ENCODE results near the gene CLOCK.

CLOCK gene

DNA sequence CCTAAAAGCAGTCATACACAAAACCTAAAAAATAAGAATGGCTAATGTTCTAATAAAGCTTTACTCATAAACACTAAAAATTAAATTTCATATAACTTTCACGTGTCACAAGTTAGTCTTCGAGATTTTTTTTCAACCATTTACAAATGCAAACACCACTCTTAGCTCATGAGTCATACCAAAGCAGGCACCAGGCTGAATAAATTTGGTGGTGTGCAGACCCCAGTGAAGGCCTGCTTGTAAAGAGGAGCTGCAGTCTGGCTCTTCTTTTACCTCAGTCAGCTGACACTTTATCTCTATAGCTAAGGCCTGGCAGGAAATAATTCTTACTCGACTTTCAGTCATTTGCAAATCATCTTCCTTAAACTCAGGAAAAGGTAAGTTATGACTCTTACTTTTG lies 37.4 kb downstream of the CLOCK start:
- TF ChIP-seq, protein P1, sequence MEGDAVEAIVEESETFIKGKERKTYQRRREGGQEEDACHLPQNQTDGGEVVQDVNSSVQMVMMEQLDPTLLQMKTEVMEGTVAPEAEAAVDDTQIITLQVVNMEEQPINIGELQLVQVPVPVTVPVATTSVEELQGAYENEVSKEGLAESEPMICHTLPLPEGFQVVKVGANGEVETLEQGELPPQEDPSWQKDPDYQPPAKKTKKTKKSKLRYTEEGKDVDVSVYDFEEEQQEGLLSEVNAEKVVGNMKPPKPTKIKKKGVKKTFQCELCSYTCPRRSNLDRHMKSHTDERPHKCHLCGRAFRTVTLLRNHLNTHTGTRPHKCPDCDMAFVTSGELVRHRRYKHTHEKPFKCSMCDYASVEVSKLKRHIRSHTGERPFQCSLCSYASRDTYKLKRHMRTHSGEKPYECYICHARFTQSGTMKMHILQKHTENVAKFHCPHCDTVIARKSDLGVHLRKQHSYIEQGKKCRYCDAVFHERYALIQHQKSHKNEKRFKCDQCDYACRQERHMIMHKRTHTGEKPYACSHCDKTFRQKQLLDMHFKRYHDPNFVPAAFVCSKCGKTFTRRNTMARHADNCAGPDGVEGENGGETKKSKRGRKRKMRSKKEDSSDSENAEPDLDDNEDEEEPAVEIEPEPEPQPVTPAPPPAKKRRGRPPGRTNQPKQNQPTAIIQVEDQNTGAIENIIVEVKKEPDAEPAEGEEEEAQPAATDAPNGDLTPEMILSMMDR (IDR thresholded peaks at IDR 0.05; ENCODE audit: low read depth, low read length): no peak
- no peak overlapping the region for H3K4me3 ChIP-seq (replicated peaks in 1 of 2; ENCODE audit: low read depth in 2 of 2, low read length in 2 of 2)
- no peak for DNase-seq (ENCODE audit: low read depth in 2 of 2)

DNA sequence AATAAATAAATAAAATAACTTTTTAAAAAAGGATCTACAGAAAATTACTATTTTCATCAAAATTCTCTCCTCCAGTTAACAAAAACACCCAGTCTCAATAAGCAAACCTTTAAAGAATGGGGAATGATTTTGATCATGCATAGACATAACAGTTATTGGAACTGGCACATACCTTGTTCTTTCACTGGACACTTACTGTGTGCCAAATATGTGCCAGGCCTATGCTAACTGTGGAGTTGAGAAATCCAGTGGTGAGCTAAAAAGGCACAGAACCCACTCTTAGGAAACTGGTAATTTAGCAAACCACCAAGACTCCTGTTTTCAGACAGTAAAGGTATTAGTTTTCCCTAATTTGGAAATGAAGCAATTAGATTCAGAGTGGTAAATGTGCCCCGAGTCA lies 39.1 kb downstream of the CLOCK start:
- TF ChIP-seq, protein P1 (IDR thresholded peaks at IDR 0.05; ENCODE audit: low read depth, low read length): no peak

DNA sequence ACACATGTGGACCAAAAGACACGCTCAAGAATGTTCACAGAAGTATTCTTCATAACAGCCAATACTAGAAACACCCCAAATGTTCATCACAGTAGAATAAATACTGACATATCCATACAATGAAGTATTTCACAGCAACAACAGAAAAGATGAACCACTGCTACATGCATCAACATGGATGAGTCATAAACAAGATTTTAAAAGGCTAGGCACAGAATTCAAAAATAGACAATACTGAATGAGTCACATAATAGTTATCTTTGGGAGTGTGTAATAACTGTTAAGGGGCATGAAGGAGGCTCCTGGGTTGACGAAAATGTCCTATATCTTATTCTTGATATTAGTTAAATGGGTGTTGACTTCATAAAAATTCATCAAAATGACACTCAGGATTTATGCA lies 43.5 kb downstream of the CLOCK start:
- DNase-seq (ENCODE audit: low read depth in 2 of 2): peak; percentile 50 to 84
- H3K4me3 ChIP-seq (replicated peaks in 1 of 2; ENCODE audit: low read depth in 2 of 2, low read length in 2 of 2): no peak overlapping the region
- TF ChIP-seq, protein P1 (IDR thresholded peaks at IDR 0.05; ENCODE audit: low read depth, low read length): no peak

More for the DNA sequence above, 39.1 kb downstream of the CLOCK start:
- no peak overlapping the region for H3K4me3 ChIP-seq (replicated peaks in 1 of 2; ENCODE audit: low read depth in 2 of 2, low read length in 2 of 2)
- peak in 1 of 2 donors; percentile 17 for DNase-seq (ENCODE audit: low read depth in 2 of 2)

DNA sequence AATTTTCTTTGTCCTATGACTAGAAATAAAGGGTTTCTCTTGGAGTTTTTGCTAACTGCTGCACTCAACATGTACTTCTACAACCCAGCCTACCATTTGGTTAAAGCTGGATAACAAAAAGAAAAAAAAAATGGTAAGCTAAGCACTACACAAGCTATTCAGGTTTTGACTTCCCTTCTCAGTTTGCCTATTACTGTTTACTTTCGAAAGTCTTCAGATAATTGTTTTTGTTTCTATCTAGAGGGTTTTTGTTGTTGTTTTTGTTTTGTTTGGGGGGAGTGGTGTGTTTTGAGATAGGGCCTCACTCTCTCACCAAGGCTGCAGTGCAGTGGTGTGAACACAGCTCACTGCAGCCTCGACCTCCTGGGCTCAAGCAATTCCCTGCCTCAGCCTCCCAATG lies 46.6 kb downstream of the CLOCK start:
- no peak overlapping the region for H3K4me3 ChIP-seq (replicated peaks in 1 of 2; ENCODE audit: low read depth in 2 of 2, low read length in 2 of 2)
- no peak for DNase-seq (ENCODE audit: low read depth in 2 of 2)
- TF ChIP-seq, protein P1 (IDR thresholded peaks at IDR 0.05; ENCODE audit: low read depth, low read length): no peak

DNA sequence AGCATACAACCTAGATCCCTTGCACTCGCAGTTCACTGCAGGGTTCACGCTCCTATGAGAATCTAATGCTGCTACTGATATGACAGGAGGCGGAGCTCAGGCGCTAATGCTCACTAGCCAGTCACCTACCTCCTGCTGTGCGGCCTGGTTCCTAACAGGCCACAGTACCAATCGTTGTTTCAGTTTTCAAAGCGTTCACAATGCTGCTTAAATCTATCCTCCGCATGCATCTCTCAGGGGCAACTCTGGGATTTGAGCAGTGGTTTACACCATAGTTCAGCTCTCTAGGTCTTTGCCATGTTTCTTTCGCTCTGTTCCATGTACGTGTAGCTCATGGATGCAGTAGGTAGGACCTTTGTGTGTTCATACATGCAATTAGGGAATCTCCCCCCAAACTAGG lies 47.2 kb downstream of the CLOCK start:
- no peak for DNase-seq (ENCODE audit: low read depth in 2 of 2)
- TF ChIP-seq, protein P1 (IDR thresholded peaks at IDR 0.05; ENCODE audit: low read depth, low read length): no peak
- no peak overlapping the region for H3K4me3 ChIP-seq (replicated peaks in 1 of 2; ENCODE audit: low read depth in 2 of 2, low read length in 2 of 2)

DNA sequence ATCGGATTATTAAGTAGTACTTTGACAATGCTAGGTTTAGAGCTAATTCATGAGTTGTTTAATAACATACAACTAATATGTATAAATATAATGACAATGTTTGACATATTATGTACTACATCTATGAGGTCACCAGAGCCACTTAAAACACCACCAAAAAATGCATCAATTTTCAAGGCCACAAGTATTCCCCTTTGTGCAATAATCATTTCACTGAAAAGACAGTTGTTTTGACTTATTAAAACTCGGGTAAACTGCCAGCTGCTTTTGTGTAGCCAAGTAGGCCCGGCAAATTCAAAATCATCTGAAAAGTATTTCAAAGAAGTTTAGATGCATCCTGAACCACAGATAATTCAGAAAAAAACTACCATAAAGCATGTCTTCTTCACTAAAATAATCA lies 48.7 kb downstream of the CLOCK start:
- H3K4me3 ChIP-seq (replicated peaks in 1 of 2; ENCODE audit: low read depth in 2 of 2, low read length in 2 of 2): no peak overlapping the region
- DNase-seq (ENCODE audit: low read depth in 2 of 2): no peak
- TF ChIP-seq, protein P1 (IDR thresholded peaks at IDR 0.05; ENCODE audit: low read depth, low read length): no peak

DNA sequence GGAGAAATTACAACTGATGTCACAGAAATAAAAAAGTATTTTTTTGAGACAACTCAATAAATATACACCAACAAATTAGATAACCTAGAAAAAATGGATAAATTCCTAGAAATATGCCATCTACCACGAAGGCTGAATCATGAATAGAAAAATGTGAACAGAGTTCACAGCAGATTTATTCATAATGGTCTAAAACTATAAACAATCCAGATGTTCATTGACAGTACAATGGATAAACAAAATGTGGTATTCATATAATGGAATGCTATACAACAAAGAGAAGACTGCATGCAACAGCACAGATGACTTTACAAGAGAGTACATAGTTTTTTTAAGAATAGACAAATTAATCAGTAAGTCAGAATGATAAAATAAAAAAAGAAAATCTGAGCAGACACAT lies 55.2 kb downstream of the CLOCK start:
- peak; percentile 18 to 66 for DNase-seq (ENCODE audit: low read depth in 2 of 2)
- TF ChIP-seq, protein P1 (IDR thresholded peaks at IDR 0.05; ENCODE audit: low read depth, low read length): no peak
- no peak overlapping the region for H3K4me3 ChIP-seq (replicated peaks in 1 of 2; ENCODE audit: low read depth in 2 of 2, low read length in 2 of 2)
